HK-2 (cell line): Measurements from ENCODE around the gene MAT1A.
"Not testable (repeated sequence)": the region's sequence is repeated elsewhere in the genome, so short reads cannot be mapped to it uniquely, and the experiment has no call there.

Experiments
- DNase-seq: peaks from one replicate; pipeline ENCODE4 v3.0.0-alpha.2; 2018; ENCODE audit not compliant: unreplicated experiment

Gene MAT1A

GRCh38 chr10:80264081-80265056 lies 25.1 kb downstream of the MAT1A start:
- no peak for DNase-seq

GRCh38 chr10:80261316-80262030 lies 28.0 kb downstream of the MAT1A start:
- DNase-seq: no peak

GRCh38 chr10:80260295-80261243 lies 28.9 kb downstream of the MAT1A start:
- DNase-seq: peak; percentile 35

DNA sequence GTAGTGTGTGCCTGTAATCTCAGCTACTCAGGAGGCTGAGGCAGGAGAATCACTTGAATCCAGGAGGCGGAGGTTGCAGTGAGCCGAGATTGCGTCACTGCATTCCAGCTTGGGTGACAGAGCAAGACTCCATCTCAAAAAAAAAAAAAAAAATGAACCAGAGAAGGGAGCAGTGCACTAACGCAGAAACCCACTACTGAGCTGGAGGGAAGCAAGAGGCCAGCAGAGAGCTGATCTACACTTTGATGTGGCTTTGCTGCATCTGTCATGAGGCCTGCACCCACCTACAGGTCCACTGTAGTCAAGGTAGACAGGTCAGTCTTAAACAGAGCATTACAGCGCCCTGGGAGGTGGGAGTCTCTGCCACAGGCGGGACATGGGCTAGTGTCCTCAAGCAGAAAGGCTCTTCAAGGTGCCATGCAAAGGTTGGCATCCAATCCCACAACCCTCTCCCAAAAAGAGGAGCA lies 30.0 kb downstream of the MAT1A start:
- DNase-seq: no peak

DNA sequence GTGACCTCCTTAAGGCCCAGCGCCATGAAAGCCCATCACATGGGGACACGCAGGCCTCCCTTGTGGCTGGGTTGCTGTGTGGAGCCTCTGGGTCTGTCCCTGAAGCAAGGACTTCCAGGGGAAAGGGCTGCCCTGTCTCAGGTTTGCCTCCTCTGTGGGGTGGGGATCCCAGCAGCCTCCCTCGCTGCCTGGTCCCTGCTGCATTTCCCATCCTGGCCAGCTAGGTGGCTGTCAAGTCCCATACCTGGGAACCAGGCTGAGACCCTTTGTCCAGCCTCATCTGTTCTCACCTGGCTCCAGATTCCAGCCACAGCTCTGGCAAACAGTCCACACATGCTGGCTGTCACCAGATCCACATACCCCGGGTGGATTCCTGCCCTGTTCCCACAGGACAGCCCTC lies 32.7 kb downstream of the MAT1A start:
- DNase-seq: peak; percentile 29

DNA sequence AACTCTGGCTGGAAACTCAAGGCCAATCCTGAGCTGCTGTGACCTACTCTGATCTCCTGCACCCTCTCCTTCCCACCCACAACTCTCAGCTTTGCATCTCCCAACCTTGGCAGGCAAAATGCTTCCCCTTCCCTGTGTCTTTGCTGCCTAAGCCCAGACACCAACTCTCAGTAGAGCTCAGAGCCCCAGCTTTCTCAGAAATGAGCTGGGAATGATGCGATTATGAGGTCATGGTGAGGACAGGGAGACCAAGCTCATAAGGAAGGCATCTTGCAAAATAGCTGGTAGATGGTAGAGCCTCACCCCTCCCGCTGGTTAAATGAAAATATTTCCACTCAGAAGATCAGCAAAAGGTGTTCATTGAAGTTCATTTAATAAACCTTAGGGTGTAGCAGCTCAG lies 34.7 kb downstream of the MAT1A start:
- not testable (repeated sequence) for DNase-seq

GRCh38 chr10:80253963-80254271 lies 35.5 kb downstream of the MAT1A start:
- not testable (repeated sequence) for DNase-seq

DNA sequence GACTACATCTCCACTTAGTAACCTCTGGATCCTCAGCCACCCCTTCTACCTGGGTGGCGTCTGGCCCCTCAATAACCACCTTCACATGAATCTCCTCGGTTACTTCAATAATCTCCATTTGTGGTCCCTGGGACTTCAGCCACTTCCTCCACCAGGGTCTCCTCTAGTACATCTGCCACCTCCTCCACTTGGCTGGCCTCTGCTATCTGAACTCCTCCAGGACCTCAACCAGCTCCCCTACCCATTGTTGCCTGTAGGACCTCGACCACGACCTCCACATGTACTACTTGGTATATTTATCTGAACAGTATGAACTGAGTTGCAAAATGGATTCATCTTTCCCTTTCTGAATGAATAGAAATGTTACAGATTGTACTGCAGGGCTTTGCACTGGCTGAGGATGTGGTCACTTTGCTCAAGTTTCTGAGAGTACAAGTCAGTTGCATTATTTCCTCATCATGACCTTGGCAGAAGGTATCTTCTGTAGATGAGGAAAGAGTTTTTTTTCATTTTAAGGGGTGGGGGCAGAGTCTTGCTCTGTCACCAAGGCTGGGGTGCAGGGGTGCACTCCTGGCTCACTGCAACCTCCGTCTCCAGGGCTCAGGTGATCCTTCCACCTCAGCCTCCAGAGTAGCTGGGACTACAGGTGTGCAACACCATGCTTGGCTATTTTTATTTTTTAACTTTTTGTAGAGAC lies 36.0 kb downstream of the MAT1A start:
- DNase-seq: no peak

GRCh38 chr10:80252296-80252887 lies 37.1 kb downstream of the MAT1A start:
- DNase-seq: no peak

DNA sequence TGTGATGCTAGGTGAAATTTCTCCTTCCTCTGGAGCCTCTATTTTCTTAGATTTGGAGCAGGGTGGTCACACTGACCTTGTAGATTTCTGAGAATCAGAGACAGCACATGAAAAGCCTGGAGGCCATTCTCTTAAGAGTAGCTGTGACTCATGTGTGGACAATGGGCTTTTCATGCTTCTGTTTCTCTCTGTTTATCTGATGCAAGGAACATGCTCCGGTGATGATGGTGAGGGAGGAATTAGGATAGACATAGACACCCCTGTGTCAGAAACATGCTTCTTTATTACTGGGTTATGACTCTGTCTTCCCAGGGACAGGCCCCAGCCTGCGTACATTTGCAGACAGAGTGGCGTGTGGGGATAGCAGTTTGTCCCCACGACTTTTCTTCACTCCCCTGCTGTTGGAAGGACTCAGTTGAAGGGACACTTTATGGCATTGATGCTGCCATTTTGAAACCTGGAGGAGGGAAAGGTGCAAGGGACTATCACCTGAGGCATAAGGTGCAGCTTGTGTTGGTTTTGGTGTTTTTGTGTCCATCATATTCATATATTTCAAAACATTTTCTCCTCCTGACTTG lies 37.7 kb downstream of the MAT1A start:
- DNase-seq: not testable (repeated sequence)

GRCh38 chr10:80250399-80250798 lies 39.1 kb downstream of the MAT1A start:
- not testable (repeated sequence) for DNase-seq

DNA sequence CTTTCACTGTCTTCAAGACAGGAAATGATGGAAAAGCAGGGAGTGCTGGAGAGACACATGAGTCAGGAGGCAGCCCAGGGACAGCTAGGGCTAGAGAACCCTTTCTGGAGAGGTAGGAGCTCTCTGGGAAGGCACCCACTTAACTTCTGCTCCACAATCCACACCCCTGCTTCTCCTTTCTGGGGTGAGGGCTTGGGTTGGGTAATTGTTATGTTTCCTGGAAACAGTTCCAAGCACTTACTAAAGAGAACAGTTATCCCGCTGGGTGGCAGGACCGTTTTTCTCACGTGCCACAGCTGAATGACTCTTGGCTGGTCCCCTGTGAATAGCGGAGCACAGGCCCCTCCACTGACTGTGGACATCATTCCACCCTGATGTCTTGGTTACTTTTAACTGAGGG lies 39.6 kb downstream of the MAT1A start:
- not testable (repeated sequence) for DNase-seq

- DNase-seq: not testable (repeated sequence)
Measured at GRCh38 chr10:80247611-80248010, 41.8 kb downstream of the MAT1A start.

- DNase-seq: not testable (repeated sequence)
Measured at GRCh38 chr10:80244371-80244770, 45.1 kb downstream of the MAT1A start.

DNA sequence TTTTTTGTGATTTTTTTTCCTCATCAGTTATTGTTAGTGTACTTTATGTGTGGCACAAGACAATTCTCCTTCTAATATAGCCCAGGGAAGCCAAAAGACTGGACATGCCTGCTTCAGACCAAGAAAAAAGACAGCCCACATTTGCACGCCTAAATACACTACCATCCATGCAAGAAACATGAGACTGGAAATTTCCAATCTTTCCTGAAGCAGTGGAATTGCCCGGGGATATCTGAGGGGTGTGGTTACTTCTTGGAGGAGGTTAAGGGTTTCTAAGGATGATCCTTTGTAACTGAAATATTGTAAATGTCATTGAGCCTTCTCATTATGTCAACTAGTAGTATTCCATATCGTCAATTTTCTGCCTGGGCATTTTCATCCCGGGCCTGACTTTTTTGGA lies 47.1 kb downstream of the MAT1A start:
- DNase-seq: not testable (repeated sequence)

- not testable (repeated sequence) for DNase-seq
Measured at GRCh38 chr10:80236457-80236856, 53.0 kb downstream of the MAT1A start.

DNA sequence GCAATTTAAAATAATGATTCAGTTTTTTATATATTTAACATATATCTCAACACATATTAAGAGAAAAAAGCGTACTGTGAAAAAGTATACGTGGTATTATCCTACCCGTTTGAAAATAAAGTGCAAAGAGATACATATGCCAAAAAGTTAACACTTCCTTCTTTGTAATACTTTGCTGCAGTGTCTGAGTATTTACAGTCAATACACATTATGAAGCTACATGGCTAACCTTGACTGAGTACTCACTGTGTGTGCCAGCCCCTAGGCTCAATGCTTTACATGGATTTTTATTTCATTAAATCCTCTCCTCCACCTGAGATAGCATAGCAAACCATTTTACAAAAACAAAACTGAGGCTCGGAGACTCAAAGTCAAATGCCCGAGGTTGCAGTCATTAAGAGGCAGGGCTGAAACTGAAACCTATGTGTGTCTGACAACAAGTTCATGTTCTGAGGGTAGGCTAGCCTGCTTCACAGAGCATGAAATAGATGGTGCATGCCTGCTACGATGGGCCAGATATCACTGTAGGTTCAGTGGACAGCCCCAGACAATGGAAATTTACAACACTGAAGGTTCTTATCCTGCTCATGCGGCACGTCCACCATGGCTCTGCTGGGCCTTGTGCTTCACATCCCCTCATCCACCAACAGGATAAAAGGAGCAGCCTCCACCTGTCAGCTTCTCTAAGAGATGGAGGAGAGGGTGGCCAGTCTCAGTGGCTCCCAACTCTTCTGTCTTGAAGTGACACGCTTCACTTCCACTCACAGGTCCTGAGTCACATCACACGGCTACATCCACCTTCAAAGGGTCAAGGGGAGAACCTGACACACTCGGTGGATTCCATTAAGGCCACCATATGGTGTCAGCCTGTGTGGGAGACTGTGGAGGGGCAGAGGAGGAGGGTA lies 54.9 kb downstream of the MAT1A start:
- DNase-seq: not testable (repeated sequence)

GRCh38 chr10:80233871-80234270 lies 55.6 kb downstream of the MAT1A start:
- DNase-seq: not testable (repeated sequence)

DNA sequence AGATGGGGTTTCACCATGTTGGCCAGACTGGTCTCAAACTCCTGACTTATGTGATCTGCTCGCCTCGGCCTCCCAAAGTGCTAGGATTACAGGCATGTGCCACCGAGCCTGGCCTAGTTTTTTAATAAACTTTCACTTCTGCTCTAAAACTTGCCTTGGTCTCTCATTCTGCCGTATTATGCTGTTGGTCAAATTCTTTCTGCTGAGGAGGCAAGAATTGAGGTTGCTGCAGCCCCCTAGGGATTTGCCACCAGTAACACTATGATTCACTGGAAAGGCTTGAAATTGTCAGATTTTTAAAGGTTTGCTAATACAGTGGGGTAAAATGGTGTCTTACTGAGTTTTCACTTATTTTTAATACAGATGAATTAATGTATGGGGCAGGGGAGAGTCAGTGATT lies 62.7 kb downstream of the MAT1A start:
- not testable (repeated sequence) for DNase-seq
